Neuron (in vitro differentiated cells): ENCODE results near the gene ARRB1.
"Not testable (repeated sequence)": the region's sequence is repeated elsewhere in the genome, so short reads cannot be mapped to it uniquely, and the experiment has no call there.

Source experiments
- H2AFZ ChIP-seq: one replicate; pipeline ENCODE4 v1.6.1; 2013; ENCODE audit warnings: low read depth, mild to moderate bottlenecking, inconsistent platforms, low read length, moderate library complexity
- H3K27me3 ChIP-seq: one replicate; pipeline ENCODE4 v1.6.1; 2013; ENCODE audit warnings: low read length; ENCODE audit not compliant: insufficient read depth
- H3K36me3 ChIP-seq: one replicate; pipeline ENCODE4 v1.6.1; 2013; ENCODE audit warnings: low read length; ENCODE audit not compliant: insufficient read depth
- H3K4me1 ChIP-seq: one replicate; pipeline ENCODE4 v1.6.1; 2013; ENCODE audit warnings: low read length; ENCODE audit not compliant: insufficient read depth
- H3K4me3 ChIP-seq: 2 replicates; pipeline ENCODE4 v1.5.1; 2013; ENCODE audit warnings: mild to moderate bottlenecking, low read length, moderate library complexity
- H3K9me3 ChIP-seq: one replicate; pipeline ENCODE4 v1.6.1; 2013; ENCODE audit warnings: low read length

Gene ARRB1

DNA sequence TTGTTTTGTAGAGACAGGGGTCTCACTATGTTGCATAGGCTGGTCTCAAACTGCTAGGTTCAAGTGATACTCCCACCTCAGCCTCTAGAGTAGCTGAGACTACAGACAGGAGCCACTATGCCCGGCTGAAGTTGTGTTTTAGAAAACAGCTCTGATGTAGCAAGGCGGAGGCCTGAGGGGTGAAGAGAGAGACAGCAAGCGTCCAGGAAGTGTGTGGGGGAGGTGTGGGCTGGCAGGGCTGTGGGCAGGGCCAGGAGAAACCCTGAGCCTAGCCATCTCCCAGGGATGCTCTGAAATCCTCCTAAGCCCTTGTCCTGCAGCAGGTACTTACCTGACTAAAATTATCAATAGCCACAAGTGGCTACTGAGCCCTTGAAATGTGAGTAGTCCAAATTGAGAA is 31.8 kb upstream of the ARRB1 start:
- Histone ChIP-seq H3K4me3 (no peak overlapping the region), H3K27me3 (peaks cover 2% of the 10 kb centered on the region), H3K9me3 (no peaks in the 10 kb centered on the region), H2AFZ (no peak overlapping the region), H3K36me3 (no peaks in the 10 kb centered on the region), H3K4me1 (no peaks in the 10 kb centered on the region)

DNA sequence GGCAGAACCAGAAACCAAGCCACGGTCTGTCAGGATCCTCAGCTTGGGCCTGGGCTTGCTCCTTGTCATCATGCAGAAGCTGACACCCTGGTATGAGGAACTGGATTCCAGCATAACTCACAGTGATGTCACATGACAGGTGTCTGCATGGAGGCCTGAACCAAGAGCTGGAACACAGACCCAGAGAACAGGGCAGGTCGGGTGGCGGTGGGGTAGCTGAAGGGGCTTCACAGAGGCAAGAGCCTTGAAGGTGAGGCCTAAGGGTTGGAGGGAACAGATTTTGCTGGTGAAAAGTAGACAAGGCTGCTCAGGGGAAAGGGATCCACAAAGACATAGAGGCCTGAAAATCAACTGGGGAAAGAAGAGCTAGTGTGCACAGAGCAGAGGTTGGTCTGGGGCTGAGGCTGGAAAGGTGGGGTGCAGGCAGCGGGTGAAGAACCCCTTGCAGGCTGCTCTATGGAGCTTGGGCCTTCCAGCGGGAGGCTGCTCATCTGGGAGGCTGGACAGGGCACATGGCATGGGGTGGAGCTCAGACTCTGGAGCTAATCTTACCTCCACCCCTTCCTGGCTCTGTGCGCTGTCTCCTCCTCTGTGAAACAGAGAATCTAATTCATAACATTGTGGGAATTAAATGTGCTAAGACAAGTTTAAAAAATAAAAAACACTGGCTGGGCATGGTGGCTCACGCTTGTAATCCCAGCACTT is 29.4 kb upstream of the ARRB1 start:
- no peak overlapping the region for H3K4me3 ChIP-seq
- no peak overlapping the region for H2AFZ ChIP-seq
- no peaks in the 10 kb centered on the region for H3K36me3 ChIP-seq
- no peaks in the 10 kb centered on the region for H3K4me1 ChIP-seq
- no peaks in the 10 kb centered on the region for H3K9me3 ChIP-seq
- H3K27me3 ChIP-seq: peaks cover 2% of the 10 kb centered on the region

DNA sequence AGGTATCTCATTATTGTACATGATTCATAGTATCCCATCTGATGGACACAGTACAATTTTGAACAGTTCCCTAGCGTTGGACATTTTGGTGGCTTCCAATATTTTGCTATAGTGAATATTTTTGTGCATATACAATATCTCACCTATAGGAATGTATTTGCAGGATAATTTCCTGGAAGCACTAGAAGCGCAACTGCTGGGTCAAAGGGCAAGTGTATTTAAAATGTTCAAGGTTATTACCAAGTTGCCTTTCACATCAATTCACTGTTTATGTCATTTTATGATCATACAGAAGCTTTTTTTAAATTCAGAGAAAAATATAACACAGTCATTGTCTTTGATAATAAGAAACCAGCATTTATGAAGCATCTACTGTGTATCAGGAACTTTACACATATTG is 28.8 kb upstream of the ARRB1 start:
- H3K4me1 ChIP-seq: no peaks in the 10 kb centered on the region

DNA sequence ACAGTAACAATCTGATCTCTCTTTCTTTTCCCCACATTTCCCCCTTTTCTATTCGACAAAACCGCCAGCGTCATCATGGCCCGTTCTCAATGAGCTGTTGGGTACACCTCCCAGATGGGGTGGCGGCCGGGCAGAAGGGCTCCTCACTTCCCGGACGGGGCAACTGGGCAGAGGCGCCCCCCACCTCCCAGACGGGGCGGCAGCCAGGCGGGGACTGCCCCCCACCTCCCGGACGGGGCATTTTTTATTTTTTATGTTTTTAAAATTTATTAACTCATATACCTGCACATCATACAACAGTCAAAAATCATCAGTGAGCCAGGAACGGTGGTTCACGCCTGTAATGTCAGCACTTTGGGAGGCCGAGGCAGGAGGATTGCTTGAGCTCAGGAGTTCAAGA is 27.3 kb upstream of the ARRB1 start:
- not testable (repeated sequence) for H3K36me3 ChIP-seq, H2AFZ ChIP-seq, H3K9me3 ChIP-seq, H3K4me1 ChIP-seq, H3K27me3 ChIP-seq, H3K4me3 ChIP-seq

More for the DNA sequence above, 28.8 kb upstream of the ARRB1 start:
- no peak overlapping the region for H3K4me3 ChIP-seq
- no peaks in the 10 kb centered on the region for H3K9me3 ChIP-seq
- H2AFZ ChIP-seq: no peak overlapping the region
- H3K36me3 ChIP-seq: no peaks in the 10 kb centered on the region
- peaks cover 2% of the 10 kb centered on the region for H3K27me3 ChIP-seq

DNA sequence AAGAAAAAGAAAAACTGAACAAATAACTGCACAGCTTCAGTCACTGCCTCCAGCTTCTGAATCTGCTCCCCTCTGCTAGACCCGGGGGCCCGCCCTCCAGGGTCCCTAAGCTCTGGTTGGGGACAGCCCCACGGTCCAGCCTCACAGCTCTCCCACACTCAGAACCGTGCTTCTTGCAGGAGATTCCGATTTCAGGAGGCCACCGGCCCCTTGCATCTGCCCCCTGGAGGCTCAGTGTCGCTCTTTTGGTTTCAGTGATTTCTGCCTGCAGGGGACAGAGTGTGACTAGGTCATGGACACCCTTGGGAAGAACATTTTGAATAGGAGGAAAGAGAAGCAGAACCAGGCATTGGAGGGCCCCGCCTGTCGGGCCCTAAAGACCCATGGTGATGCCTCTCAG is 24.7 kb upstream of the ARRB1 start:
- H3K9me3 ChIP-seq: no peaks in the 10 kb centered on the region
- H2AFZ ChIP-seq: no peak overlapping the region
- H3K4me1 ChIP-seq: no peaks in the 10 kb centered on the region
- no peaks in the 10 kb centered on the region for H3K36me3 ChIP-seq
- peaks cover 2% of the 10 kb centered on the region for H3K27me3 ChIP-seq
- H3K4me3 ChIP-seq: no peak overlapping the region

DNA sequence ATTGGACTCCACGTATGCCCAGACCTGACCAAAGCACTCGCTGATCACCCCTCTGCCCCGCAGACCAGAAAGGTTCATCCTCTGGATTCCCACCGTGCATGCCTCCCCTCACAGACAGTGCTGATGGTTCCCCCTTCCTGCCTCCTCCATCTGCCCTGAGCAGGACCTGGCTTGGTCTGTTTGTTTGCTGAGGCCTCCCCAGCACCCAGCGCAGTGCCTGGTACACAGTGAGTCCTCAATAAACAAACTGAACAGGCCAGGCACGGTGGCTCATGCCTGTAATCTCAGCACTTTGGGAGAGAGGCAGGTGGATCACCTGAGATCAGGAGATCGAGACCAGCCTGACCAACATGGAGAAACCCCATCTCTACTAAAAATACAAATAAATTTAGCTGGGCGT is 24.2 kb upstream of the ARRB1 start:
- Histone ChIP-seq H3K36me3 (no peaks in the 10 kb centered on the region), H3K27me3 (peaks cover 2% of the 10 kb centered on the region), H3K9me3 (no peaks in the 10 kb centered on the region), H2AFZ (no peak overlapping the region), H3K4me3 (no peak overlapping the region), H3K4me1 (no peaks in the 10 kb centered on the region)

DNA sequence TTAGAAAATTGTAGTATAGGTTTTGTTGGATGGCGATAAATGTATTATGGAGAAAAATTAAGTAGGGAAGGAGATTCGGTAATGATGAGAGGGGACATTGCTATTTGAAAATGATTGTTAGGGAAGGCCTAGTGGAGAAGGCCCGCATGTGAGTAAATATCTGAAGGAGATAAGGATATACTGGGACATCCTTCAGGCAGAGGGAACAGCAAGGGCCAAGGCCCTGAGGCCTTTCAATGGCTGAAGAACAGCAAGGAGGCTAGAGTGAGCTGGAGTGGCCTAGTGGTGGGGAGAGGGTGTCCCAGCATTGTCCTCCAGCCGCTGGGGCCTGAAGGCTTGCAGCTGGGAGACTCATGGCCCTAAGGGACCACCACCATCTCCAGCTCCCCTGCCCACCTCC is 23.2 kb upstream of the ARRB1 start:
- Histone ChIP-seq H3K9me3 (no peaks in the 10 kb centered on the region), H2AFZ (no peak overlapping the region), H3K27me3 (no peaks in the 10 kb centered on the region), H3K4me1 (no peaks in the 10 kb centered on the region), H3K36me3 (no peaks in the 10 kb centered on the region), H3K4me3 (no peak overlapping the region)

DNA sequence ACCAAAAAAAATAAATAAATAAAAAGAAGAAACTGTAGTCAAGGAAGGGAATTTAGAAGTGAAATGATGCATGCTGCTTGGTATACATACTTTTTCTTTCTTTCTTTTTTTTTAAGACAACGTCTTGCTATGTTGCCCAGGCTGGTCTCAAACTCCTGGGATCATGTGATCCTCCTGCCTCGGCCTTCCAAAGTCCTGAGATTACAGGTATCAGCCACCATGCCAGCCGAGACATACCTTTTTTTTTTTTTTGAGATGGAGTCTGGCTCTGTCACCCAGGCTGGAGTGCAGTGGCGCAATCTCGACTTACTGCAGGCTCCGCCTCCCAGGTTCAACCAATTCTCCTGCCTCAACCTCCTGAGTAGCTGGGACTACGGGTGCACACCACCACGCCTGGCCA is 21.7 kb upstream of the ARRB1 start:
- Histone ChIP-seq H3K4me3 (no peak overlapping the region), H3K27me3 (no peaks in the 10 kb centered on the region), H3K4me1 (no peaks in the 10 kb centered on the region), H2AFZ (no peak overlapping the region), H3K36me3 (no peaks in the 10 kb centered on the region), H3K9me3 (no peaks in the 10 kb centered on the region)

DNA sequence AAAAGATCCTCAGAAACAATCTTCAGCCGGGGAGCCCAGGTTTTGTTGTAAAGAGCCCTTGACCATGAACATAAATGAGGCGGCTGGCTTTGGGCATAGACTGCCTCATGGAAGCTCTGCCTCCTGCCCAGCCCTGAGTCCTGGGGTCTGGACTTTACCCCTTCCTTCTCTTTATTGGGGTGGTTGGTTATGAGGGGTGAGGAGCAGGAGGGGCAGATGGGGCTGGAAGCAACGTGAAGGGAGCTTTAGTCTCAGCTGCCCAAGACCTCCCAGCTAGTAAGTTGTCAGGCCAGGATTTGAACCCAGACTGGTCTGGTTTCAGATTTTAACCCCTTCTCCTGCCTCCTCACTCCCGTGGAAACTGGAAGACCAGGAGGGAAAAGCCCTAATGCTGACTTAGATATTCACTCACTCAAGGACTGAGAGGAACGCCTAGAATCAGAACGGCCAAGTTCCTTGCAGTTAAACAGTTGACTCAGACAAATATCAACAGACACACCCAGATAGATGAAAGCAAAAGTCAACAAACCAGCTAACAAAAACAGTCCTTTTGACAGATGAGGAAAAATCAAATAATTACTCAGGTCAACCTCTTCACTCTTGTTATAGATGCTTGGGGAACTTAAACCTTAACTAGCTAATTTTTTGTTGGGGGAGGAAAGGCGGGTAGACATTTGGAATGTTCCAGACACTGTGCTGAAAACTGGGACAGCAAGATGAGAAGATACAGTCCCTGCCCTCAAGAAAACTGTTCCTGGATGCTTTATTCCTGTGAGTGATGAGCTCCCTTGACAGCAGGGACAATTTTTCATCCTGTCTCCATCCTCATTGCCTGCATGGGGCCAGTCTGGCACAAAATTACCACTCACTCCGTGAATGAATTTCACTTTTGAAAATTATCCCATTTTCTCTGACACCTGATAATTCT is 20.8 kb upstream of the ARRB1 start:
- H2AFZ ChIP-seq: no peak overlapping the region
- no peaks in the 10 kb centered on the region for H3K4me1 ChIP-seq
- H3K4me3 ChIP-seq: no peak overlapping the region
- H3K27me3 ChIP-seq: no peaks in the 10 kb centered on the region
- H3K36me3 ChIP-seq: no peaks in the 10 kb centered on the region
- no peaks in the 10 kb centered on the region for H3K9me3 ChIP-seq

DNA sequence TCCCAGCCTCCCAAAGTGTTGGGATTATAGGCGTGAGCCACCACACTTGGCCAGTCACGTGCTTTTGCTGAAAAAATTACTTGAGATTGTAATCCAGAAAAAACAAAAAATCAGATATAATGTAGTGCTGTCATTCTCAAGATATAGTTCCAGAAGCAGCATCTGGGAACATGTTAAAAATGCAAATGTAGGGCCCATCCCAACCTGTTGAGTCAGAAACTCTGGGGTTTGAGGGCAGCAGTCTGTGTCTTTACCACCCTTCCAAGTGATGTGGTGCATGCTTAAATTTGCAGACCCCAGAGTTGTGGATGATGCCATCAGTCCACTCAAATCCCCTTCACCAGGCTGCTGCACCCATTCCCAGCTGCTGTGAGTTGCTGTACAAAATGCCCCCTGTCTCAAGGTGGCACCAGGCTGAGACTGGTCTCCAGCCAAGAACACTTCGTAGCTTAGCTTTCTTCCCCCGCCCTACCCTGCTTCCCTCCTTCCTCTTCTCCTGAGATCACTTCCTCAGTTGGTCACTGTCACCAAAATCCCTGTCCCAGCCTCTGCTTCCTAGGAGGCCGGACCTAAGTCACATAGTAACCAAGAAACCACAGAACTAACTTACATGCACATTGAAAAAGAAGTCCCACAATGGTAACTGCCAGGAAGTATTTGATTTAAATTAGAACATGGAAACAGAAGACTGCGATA is 18.2 kb upstream of the ARRB1 start:
- Histone ChIP-seq H3K4me3 (no peak overlapping the region), H3K9me3 (no peaks in the 10 kb centered on the region), H3K27me3 (no peaks in the 10 kb centered on the region), H2AFZ (no peak overlapping the region), H3K36me3 (no peaks in the 10 kb centered on the region), H3K4me1 (no peaks in the 10 kb centered on the region)

DNA sequence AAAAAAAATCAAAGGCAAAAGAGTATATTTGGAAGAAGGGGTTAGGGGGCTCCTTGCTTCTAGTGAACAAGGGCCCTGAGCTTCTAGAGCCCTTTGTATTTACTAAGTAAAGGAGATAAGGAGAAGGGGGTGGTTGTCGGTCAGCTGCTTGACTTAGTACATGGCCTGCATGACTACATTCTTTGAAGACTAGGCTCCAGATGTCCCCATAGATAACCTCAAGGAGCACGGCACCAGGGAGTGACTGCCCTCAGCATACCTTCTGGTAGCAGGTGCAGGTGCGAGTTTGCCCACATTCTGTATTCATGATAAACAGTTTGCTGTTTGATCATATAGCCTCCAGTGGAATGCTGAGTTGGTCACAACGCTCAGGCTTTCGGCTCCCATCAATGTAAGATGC is 15.4 kb upstream of the ARRB1 start:
- not testable (repeated sequence) for H3K9me3 ChIP-seq, H2AFZ ChIP-seq, H3K4me3 ChIP-seq, H3K36me3 ChIP-seq, H3K4me1 ChIP-seq, H3K27me3 ChIP-seq

DNA sequence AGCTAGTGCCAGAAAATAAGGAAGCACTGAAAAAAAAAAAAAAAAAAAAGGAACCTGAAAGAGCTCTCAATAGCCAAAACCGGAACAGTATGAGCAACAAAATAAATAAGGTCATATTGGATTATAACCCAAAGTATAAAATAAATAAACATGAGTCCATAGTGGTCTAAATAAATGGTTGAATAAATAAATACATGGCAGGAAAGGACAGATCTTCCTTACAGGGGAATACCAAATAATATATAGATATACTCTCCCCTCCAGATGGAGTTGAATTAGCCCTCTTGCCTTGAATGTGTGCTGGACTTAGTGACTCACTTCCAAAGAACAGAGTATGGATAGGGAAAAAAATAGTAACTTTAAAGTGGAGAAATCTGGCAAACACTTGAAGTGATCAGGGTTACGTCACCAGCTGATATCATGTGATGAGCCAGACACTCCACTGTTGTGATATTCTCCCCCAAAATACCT is 14.3 kb upstream of the ARRB1 start:
- Histone ChIP-seq H3K36me3 (no peaks in the 10 kb centered on the region), H3K4me1 (no peaks in the 10 kb centered on the region), H2AFZ (no peak overlapping the region), H3K4me3 (no peak overlapping the region), H3K9me3 (no peaks in the 10 kb centered on the region), H3K27me3 (no peaks in the 10 kb centered on the region)

DNA sequence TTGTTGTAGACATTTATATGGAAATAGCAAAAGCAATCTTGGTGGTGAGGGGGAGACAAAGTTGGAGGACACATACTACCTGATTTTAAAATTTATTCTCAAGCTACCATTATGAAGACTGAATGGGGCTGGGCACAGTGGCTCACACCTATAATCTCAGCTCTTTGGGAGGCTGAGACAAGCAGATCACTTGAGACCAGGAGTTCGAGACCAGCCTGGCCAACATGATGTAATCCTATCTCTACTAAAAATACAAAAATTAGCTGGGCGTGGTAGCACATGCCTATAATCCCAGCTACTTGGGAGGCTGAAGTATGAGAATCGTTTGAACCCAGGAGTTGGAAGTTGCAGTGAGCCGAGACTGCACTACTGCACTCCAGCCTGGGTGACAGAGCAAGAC is 10.8 kb upstream of the ARRB1 start:
- not testable (repeated sequence) for H3K4me3 ChIP-seq, H3K36me3 ChIP-seq, H2AFZ ChIP-seq, H3K9me3 ChIP-seq, H3K4me1 ChIP-seq, H3K27me3 ChIP-seq
